Endothelial cell of umbilical vein (primary cell): ENCODE results near the gene TMEM108.

Experiments used
- EZH2 ChIP-seq: IDR thresholded peaks from 2 replicates; pipeline ENCODE4 v1.6.1; 2012; ENCODE audit warnings: borderline replicate concordance, low read depth, mild to moderate bottlenecking, moderate library complexity, low read length, inconsistent platforms; ENCODE audit not compliant: severe bottlenecking
- FOS ChIP-seq: IDR thresholded peaks from 2 replicates; pipeline ENCODE4 v1.6.1; 2011; ENCODE audit warnings: mild to moderate bottlenecking, low read length, moderate library complexity, borderline replicate concordance; ENCODE audit not compliant: insufficient read depth
- POLR2A ChIP-seq: IDR thresholded peaks from 2 replicates; pipeline ENCODE4 v1.6.1; 2012; ENCODE audit warnings: low read depth, mild to moderate bottlenecking, control low read depth, low read length
- POLR2AphosphoS5 ChIP-seq: IDR thresholded peaks from 2 replicates; pipeline ENCODE4 v1.6.1; 2012; ENCODE audit warnings: low read depth, mild to moderate bottlenecking, control low read depth, low read length, moderate library complexity; ENCODE audit not compliant: insufficient read depth
- TF ChIP-seq, protein P1 (sequence below): IDR thresholded peaks from 2 replicates; pipeline ENCODE4 v1.6.1; 2011; ENCODE audit not compliant: insufficient read depth, insufficient read length
- TF ChIP-seq, protein P2 (sequence below), 2 donors: IDR thresholded peaks; 1 replicate in 1 of 2; 2 replicates in 1 of 2; pipeline ENCODE4 v1.5.1; 2011; ENCODE audit warnings: low read length in 2 of 2, mild to moderate bottlenecking in 2 of 2, moderate library complexity in 2 of 2, control low read depth in 1 of 2, inconsistent platforms in 1 of 2, low read depth in 1 of 2; ENCODE audit not compliant: insufficient read depth in 1 of 2; ENCODE audit errors: extremely low read depth in 1 of 2

DNA sequence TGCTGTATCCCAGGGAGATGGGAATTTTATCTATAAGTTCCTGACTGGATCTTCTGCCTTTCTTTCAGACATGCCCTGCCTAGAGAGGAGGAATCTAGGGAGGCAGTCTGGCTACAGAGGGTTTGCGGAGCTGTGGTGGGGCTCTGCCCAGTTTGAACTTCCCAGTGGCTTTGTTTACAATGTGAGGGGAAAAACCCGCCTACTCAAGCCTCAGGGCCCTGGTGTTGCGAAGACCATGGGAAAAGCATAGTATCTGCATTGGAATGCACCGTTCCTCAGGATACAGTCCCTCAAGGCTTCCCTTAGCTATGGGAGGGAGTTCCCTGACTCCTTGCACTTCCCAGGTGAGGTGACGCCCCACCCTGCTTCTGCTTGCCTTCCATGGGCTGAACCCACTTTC is 168.7 kb downstream of the TMEM108 start:
- TF ChIP-seq, protein P1, sequence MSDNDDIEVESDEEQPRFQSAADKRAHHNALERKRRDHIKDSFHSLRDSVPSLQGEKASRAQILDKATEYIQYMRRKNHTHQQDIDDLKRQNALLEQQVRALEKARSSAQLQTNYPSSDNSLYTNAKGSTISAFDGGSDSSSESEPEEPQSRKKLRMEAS, result no peak
- no peak for TF ChIP-seq POLR2A
- TF ChIP-seq, protein P2, sequence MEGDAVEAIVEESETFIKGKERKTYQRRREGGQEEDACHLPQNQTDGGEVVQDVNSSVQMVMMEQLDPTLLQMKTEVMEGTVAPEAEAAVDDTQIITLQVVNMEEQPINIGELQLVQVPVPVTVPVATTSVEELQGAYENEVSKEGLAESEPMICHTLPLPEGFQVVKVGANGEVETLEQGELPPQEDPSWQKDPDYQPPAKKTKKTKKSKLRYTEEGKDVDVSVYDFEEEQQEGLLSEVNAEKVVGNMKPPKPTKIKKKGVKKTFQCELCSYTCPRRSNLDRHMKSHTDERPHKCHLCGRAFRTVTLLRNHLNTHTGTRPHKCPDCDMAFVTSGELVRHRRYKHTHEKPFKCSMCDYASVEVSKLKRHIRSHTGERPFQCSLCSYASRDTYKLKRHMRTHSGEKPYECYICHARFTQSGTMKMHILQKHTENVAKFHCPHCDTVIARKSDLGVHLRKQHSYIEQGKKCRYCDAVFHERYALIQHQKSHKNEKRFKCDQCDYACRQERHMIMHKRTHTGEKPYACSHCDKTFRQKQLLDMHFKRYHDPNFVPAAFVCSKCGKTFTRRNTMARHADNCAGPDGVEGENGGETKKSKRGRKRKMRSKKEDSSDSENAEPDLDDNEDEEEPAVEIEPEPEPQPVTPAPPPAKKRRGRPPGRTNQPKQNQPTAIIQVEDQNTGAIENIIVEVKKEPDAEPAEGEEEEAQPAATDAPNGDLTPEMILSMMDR (IDR thresholded peaks at IDR 0.05; ENCODE audit: extremely low read depth in 1 of 2, insufficient read depth in 1 of 2, low read depth in 1 of 2, low read length in 2 of 2), result no peak
- TF ChIP-seq FOS, result no peak
- no peak for TF ChIP-seq POLR2AphosphoS5
- no peak for TF ChIP-seq EZH2
